ENCODE results near the gene NDUFB10.

The NDUFB10 gene

DNA sequence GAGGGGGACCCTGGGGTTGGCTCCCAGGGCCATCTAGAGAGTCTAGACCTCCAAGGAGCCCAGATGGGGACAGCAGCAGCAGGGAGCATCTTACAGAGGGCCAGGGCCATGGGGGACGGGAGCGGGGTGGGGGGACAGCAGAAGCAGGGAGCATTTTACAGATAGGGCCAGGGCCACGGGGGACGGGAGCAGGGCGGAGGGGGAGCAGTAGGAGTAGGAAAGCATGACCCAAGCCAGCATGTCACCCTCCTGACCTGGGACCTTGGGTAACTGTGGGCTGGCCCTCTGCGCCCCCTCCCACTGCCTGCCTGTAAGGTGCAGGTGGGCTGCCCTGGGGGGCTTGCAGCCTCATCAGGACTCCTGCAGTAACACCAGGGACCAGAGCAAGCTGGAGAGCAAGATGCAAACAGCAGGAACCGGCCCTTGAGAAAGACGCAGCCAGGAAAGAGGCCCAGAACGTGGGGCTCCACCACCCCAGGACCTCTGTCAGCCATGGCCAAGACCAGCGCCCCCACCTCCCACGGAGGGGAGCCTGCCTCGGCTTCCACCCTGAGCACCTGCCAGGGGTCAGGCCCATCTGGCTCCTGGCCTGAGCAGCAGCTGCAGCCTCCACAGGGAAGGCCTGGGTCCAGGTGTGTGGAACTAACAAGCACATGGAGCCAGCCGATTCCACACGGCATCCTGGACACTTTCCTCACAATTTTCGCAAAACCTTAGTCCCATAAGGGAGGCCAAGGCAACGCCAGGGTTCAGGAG is 47.9 kb downstream of the NDUFB10 start:
- Histone ChIP-seq H2BK5ac (ENCODE audit: low read depth, low read length, poor library complexity) (no peak overlapping the region), H3K27me3 (ENCODE audit: insufficient read depth, low read length) (no peaks in the 10 kb centered on the region), H3K14ac (ENCODE audit: low read length) (no peak overlapping the region), H4K12ac (ENCODE audit: low read depth, low read length) (no peak overlapping the region), H3K36me3 (ENCODE audit: control insufficient read depth in 1 of 2, insufficient read depth in 2 of 2, low read length in 2 of 2) (peaks cover 20 to 22% of the 10 kb centered on the region in 2 experiments), H2BK12ac (ENCODE audit: low read length) (no peak overlapping the region), H4K91ac (ENCODE audit: low read depth, low read length) (no peak overlapping the region), H4K8ac (ENCODE audit: low read depth, low read length) (no peak overlapping the region), H2AFZ (ENCODE audit: insufficient read depth, low read length, poor library complexity) (no peak overlapping the region), H3K4me1 (ENCODE audit: control insufficient read depth in 1 of 2, insufficient read depth in 2 of 2, low read length in 2 of 2) (peaks cover 13 to 26% of the 10 kb centered on the region in 2 experiments), H3K4me3 (ENCODE audit: low read depth, low read length) (no peak overlapping the region), H3K4me2 (ENCODE audit: low read length) (no peak overlapping the region), H3K9ac (ENCODE audit: low read length) (no peak overlapping the region), H3K23ac (ENCODE audit: low read length) (no peak overlapping the region), H3K27ac (ENCODE audit: low read depth, low read length) (no peak overlapping the region), H3K18ac (ENCODE audit: low read length) (no peak overlapping the region), H2AK5ac (ENCODE audit: low read length) (no peak overlapping the region), H2BK120ac (ENCODE audit: insufficient read depth, low read length, poor library complexity) (no peak overlapping the region), H3K79me1 (ENCODE audit: low read length) (peaks cover 7% of the 10 kb centered on the region), H3K9me3 (ENCODE audit: insufficient read depth, low read depth, low read length) (peaks cover 1% of the 10 kb centered on the region), H3K4ac (ENCODE audit: low read depth, low read length) (peak overlapping the region; percentile 41), H3K79me2 (ENCODE audit: control insufficient read depth, insufficient read depth, low read length, poor library complexity) (peaks cover 13% of the 10 kb centered on the region)
- WGBS (ENCODE audit: extremely low coverage, insufficient coverage, insufficient read length), result no CpG with 5 or more reads among the region's 16 CpGs
- no peak for DNase-seq

DNA sequence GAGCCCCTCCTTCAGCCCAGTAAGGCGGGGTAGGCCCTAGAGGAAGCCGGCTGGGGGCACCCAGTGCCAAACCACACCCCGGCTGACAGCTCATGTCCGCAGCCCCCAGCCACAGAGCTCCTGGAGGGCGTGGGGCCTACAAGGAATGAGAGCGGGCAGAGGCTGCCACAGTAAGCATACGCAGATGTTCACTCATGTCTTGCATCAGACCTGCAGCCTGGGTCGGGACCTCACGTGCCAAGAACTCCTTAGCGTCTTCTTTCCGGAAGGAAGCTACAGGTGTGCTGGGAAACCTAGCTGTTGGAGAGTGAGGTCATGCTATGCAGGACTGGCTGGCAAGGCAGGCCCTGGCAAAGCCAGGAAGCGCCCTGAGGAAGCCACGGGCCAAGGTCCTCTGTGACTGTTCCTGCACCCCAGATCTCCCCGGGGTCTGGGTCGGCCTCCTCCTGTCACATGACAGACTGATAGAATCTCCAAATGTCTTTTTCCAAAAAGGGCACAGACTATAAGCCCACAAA is 48.7 kb downstream of the NDUFB10 start:
- WGBS (ENCODE audit: extremely low coverage, insufficient coverage, insufficient read length), result no CpG with 5 or more reads among the region's 15 CpGs
- no peak overlapping the region for H4K91ac ChIP-seq (ENCODE audit: low read depth, low read length)

DNA sequence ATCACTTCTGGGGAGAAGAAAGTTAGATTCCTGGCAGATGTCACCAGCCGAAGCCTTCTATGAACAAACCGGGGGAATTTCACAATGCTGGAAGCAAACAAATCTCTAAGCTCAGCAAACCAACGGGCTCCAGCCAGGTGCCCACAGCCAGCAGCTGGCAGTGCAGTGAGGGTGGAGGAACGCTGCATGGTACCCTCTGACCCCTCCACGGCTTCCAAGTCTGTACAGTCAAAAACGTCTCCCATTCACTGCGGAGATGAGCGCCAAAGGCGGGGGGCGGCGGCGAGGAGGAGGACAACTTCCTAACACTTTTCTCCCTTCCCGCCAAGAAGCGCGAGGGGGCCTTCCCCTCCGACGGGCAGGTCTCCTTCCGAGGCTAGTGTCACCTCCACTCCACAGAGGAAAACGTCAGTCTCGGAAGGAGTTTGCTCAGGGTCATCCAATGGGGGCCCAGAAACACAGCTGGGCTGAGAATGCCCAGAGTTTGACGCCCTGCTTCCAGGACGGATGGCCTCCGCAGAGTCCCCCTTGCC is 49.4 kb downstream of the NDUFB10 start:
- H3K14ac ChIP-seq (ENCODE audit: low read length), result no peak overlapping the region
- H3K27me3 ChIP-seq (ENCODE audit: insufficient read depth, low read length), result no peaks in the 10 kb centered on the region
- peak overlapping the region; percentile 96 for H3K4me3 ChIP-seq (ENCODE audit: low read depth, low read length)
- H3K9ac ChIP-seq (ENCODE audit: low read length), result peak overlapping the region; percentile 99
- no peak overlapping the region for H2BK120ac ChIP-seq (ENCODE audit: insufficient read depth, low read length, poor library complexity)
- peaks cover 7 to 9% of the 10 kb centered on the region in 2 experiments for H3K36me3 ChIP-seq (ENCODE audit: control insufficient read depth in 1 of 2, insufficient read depth in 2 of 2, low read length in 2 of 2)
- H4K12ac ChIP-seq (ENCODE audit: low read depth, low read length), result no peak overlapping the region
- no peak overlapping the region for H3K23ac ChIP-seq (ENCODE audit: low read length)
- peak overlapping the region; percentile 56 for H3K4ac ChIP-seq (ENCODE audit: low read depth, low read length)
- no peak overlapping the region for H3K18ac ChIP-seq (ENCODE audit: low read length)
- H2AFZ ChIP-seq (ENCODE audit: insufficient read depth, low read length, poor library complexity), result no peak overlapping the region
- H2AK5ac ChIP-seq (ENCODE audit: low read length), result no peak overlapping the region
- whole genome bisulfite sequencing (ENCODE audit: extremely low coverage, insufficient coverage, insufficient read length), result no CpG with 5 or more reads among the region's 23 CpGs
- H3K79me1 ChIP-seq (ENCODE audit: low read length), result peaks cover 7% of the 10 kb centered on the region
- H3K9me3 ChIP-seq (ENCODE audit: insufficient read depth, low read depth, low read length), result peaks cover 1% of the 10 kb centered on the region
- H3K79me2 ChIP-seq (ENCODE audit: control insufficient read depth, insufficient read depth, low read length, poor library complexity), result peaks cover 13% of the 10 kb centered on the region
- H2BK12ac ChIP-seq (ENCODE audit: low read length), result no peak overlapping the region
- no peak overlapping the region for H2BK5ac ChIP-seq (ENCODE audit: low read depth, low read length, poor library complexity)
- DNase-seq, result peak in 1 of 2 donors; percentile 52
- peak overlapping the region; percentile 85 for H3K4me2 ChIP-seq (ENCODE audit: low read length)
- no peak overlapping the region for H3K27ac ChIP-seq (ENCODE audit: low read depth, low read length)
- H4K91ac ChIP-seq (ENCODE audit: low read depth, low read length), result no peak overlapping the region
- no peak overlapping the region for H4K8ac ChIP-seq (ENCODE audit: low read depth, low read length)
- peaks cover 13 to 26% of the 10 kb centered on the region in 2 experiments for H3K4me1 ChIP-seq (ENCODE audit: control insufficient read depth in 1 of 2, insufficient read depth in 2 of 2, low read length in 2 of 2)

More for the DNA sequence above, 48.7 kb downstream of the NDUFB10 start:
- Histone ChIP-seq H3K27ac (ENCODE audit: low read depth, low read length) (no peak overlapping the region), H2BK120ac (ENCODE audit: insufficient read depth, low read length, poor library complexity) (no peak overlapping the region), H3K4me2 (ENCODE audit: low read length) (peak overlapping the region; percentile 85), H2AK5ac (ENCODE audit: low read length) (no peak overlapping the region), H3K9me3 (ENCODE audit: insufficient read depth, low read depth, low read length) (peaks cover 1% of the 10 kb centered on the region), H3K4me1 (ENCODE audit: control insufficient read depth in 1 of 2, insufficient read depth in 2 of 2, low read length in 2 of 2) (peaks cover 13 to 26% of the 10 kb centered on the region in 2 experiments), H3K4me3 (ENCODE audit: low read depth, low read length) (no peak overlapping the region), H3K79me1 (ENCODE audit: low read length) (peaks cover 7% of the 10 kb centered on the region), H2BK5ac (ENCODE audit: low read depth, low read length, poor library complexity) (no peak overlapping the region), H2AFZ (ENCODE audit: insufficient read depth, low read length, poor library complexity) (no peak overlapping the region), H3K23ac (ENCODE audit: low read length) (no peak overlapping the region), H3K14ac (ENCODE audit: low read length) (no peak overlapping the region), H2BK12ac (ENCODE audit: low read length) (no peak overlapping the region), H3K27me3 (ENCODE audit: insufficient read depth, low read length) (no peaks in the 10 kb centered on the region), H4K12ac (ENCODE audit: low read depth, low read length) (no peak overlapping the region), H3K18ac (ENCODE audit: low read length) (no peak overlapping the region), H3K36me3 (ENCODE audit: control insufficient read depth in 1 of 2, insufficient read depth in 2 of 2, low read length in 2 of 2) (peaks cover 12 to 14% of the 10 kb centered on the region in 2 experiments), H3K9ac (ENCODE audit: low read length) (no peak overlapping the region), H3K79me2 (ENCODE audit: control insufficient read depth, insufficient read depth, low read length, poor library complexity) (peaks cover 13% of the 10 kb centered on the region), H4K8ac (ENCODE audit: low read depth, low read length) (no peak overlapping the region), H3K4ac (ENCODE audit: low read depth, low read length) (peak overlapping the region; percentile 32)
- peak; percentile 85 to 91 for DNase-seq

DNA sequence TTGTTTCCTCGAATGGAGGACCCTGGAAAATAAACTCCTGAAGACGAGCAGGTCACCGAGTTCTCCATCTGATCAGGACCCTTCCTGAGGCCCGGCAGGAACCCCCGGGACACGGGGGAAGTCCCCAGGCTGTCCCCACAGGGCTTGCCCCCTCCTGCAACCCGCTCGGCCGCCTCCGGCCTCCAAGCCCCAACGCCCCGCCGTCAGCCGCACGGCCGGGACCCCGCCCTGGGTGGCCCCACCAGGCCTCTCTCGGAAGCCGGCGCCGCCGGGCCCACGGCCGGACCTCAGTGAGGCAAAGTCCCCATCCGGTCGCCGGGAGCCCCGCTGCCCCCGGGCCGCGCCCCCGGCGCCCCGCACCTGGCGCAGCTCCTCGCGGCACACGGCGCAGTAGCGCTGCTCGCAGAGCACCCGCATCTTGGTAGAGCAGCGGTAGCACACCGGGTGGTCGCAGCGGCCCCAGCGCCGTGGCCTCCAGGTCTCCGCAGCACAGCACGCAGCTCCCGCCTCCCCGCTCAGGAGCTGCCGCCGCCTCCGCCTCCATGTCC is 49.9 kb downstream of the NDUFB10 start:
- peaks cover 9 to 23% of the 10 kb centered on the region in 2 experiments for H3K4me1 ChIP-seq (ENCODE audit: control insufficient read depth in 1 of 2, insufficient read depth in 2 of 2, low read length in 2 of 2)
- peaks cover 13% of the 10 kb centered on the region for H3K79me2 ChIP-seq (ENCODE audit: control insufficient read depth, insufficient read depth, low read length, poor library complexity)
- H3K4me3 ChIP-seq (ENCODE audit: low read depth, low read length), result peak overlapping the region; percentile 96
- peaks cover 7% of the 10 kb centered on the region for H3K79me1 ChIP-seq (ENCODE audit: low read length)
- H2BK120ac ChIP-seq (ENCODE audit: insufficient read depth, low read length, poor library complexity), result peak overlapping the region; percentile 52
- peak in 1 of 2 donors; percentile 43 for DNase-seq
- peak overlapping the region; percentile 68 for H3K4ac ChIP-seq (ENCODE audit: low read depth, low read length)
- WGBS (ENCODE audit: extremely low coverage, insufficient coverage, insufficient read length), result no CpG with 5 or more reads among the region's 55 CpGs
- no peak overlapping the region for H2BK12ac ChIP-seq (ENCODE audit: low read length)
- H3K9ac ChIP-seq (ENCODE audit: low read length), result peak overlapping the region; percentile 99
- peaks cover 7 to 9% of the 10 kb centered on the region in 2 experiments for H3K36me3 ChIP-seq (ENCODE audit: control insufficient read depth in 1 of 2, insufficient read depth in 2 of 2, low read length in 2 of 2)
- H2AFZ ChIP-seq (ENCODE audit: insufficient read depth, low read length, poor library complexity), result peak overlapping the region; percentile 50
- peak overlapping the region; percentile 77 for H4K8ac ChIP-seq (ENCODE audit: low read depth, low read length)
- peak overlapping the region; percentile 81 for H4K91ac ChIP-seq (ENCODE audit: low read depth, low read length)
- H2AK5ac ChIP-seq (ENCODE audit: low read length), result peak overlapping the region; percentile 32
- peak overlapping the region; percentile 81 for H3K18ac ChIP-seq (ENCODE audit: low read length)
- no peaks in the 10 kb centered on the region for H3K27me3 ChIP-seq (ENCODE audit: insufficient read depth, low read length)
- H3K23ac ChIP-seq (ENCODE audit: low read length), result no peak overlapping the region
- peak overlapping the region; percentile 22 for H3K27ac ChIP-seq (ENCODE audit: low read depth, low read length)
- peaks cover 1% of the 10 kb centered on the region for H3K9me3 ChIP-seq (ENCODE audit: insufficient read depth, low read depth, low read length)
- peak overlapping the region; percentile 26 for H2BK5ac ChIP-seq (ENCODE audit: low read depth, low read length, poor library complexity)
- H3K4me2 ChIP-seq (ENCODE audit: low read length), result peak overlapping the region; percentile 85
- peak overlapping the region; percentile 73 for H4K12ac ChIP-seq (ENCODE audit: low read depth, low read length)
- peak overlapping the region; percentile 88 for H3K14ac ChIP-seq (ENCODE audit: low read length)
